ENCODE data around the gene SATL1.
"Not testable (repeated sequence)": the region's sequence is repeated elsewhere in the genome, so short reads cannot be mapped to it uniquely, and the experiment has no call there.

Gene SATL1

GRCh38 chrX:85109235-85109634 lies 134.3 kb downstream of the SATL1 start:
- no peak for DNase-seq

- no peak for DNase-seq
Measured at GRCh38 chrX:85108165-85108564, 135.4 kb downstream of the SATL1 start.

DNA sequence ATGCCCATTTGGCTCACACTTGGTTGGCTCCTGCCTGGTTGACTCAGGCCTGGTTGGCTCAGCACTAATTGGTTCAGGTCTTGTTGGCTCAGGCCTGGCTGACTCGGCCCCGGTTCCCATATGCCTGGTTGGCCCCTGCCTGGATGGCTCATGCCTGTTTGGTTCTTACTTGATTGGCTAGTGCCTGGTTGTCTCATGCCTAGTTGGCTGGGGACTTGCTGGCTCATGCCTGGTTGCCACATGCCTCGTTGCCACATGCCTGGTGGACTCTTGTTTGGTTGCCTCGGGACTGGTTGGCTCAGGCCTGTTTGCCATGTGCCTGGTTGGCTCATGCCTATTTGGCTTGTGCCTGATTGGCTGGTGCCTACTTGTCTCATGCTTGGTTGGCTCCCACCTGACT lies 136.2 kb downstream of the SATL1 start:
- DNase-seq = no peak

DNA sequence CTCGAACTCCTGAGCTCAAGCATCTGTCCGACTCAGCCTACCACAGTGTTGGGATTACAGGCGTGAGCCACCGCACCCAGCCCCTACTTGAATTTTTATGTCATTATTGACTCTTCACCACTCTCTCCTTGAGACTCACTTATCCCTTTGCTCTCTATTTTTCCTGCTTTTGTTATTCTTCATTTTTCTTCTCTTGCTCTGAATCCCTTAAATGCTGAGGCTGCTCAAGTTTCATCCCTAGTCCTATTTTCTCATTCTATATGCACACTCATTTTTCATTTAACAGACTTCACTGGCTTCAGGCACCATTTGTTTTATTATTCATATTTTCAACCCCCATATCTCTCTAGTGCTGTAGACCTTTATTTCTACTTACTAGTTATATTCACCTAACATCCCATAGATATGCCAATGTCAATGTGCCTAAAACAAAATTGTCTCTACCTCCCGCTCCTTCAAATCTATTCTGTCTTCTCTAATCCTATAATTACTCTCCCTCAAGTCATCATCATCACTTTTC lies 154.2 kb downstream of the SATL1 start:
- DNase-seq = no peak

DNA sequence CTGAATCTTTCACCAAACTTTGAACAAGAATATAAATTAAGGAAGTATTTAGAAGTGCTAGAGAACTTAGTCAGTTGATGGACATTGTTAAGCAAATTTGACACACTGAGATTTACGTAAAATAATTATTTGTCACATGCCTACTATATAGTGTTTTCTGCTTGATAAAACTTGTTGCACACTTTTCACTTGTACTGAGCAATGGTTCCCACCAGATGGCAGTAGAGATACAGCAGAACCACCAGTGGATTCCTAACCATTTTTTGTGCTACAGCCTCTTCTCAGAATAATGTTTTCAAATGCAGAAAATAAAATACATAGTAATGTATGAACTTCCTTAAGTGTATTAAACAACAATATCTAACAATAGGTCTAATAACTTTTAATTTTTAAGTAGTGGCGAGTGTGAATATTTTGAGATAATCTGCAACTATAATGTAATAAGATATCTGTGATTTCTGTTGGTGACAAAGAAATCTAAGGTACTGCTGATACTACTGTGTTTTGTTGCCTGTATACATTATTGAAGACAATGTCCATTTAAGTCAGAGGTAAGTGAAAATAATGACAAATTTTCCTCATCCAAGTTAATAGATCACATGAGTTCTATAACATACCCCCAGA lies 158.7 kb downstream of the SATL1 start:
- DNase-seq = no peak

DNA sequence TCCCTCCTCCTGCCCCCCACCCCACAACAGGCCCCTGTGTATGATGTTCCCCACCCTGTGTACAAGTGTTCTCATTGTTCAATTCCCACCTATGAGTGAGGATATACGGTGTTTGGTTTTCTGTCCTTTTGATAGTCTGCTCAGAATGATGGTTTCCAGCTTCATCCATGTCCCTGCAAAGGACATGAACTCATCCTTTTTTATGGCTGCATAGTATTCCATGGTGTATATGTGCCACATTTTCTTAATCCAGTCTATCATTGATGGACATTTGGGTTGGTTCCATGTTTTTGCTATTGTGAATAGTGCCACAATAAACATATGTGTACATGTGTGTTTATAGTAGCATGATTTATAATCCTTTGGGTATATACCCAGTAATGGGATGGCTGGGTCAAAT lies 166.3 kb downstream of the SATL1 start:
- not testable (repeated sequence) for DNase-seq

DNA sequence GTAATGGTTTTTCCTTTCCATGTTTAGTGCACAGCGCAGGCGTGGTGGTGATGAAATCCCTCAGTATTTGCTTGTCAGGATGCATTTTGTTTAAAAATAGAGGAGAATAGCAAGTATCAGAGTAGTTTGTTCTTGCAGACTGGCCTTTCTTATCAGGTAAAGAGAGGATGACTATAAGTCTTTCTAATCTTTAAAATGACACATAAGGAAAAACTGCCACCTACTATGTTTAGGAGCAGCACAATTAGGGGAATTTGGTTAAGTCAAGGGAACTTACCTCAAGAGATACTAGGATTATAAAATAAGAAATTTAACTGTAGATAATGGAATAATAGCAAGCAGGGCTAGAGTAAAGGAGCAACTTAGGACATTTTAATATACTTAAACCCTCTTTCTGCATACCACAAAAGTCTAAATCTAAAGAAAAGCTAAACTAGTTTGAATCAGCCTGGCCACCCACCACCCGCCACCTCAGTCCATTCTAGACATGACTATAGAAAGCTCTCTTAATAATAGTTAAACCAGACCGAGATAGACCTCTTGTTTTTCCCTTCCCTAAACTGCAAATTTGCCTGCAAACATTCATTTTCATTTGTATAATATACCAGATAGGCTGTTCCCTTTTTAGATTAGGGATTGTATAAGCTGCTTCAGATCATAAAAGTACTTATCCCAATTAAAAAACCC lies 177.9 kb downstream of the SATL1 start:
- no peak for DNase-seq

DNA sequence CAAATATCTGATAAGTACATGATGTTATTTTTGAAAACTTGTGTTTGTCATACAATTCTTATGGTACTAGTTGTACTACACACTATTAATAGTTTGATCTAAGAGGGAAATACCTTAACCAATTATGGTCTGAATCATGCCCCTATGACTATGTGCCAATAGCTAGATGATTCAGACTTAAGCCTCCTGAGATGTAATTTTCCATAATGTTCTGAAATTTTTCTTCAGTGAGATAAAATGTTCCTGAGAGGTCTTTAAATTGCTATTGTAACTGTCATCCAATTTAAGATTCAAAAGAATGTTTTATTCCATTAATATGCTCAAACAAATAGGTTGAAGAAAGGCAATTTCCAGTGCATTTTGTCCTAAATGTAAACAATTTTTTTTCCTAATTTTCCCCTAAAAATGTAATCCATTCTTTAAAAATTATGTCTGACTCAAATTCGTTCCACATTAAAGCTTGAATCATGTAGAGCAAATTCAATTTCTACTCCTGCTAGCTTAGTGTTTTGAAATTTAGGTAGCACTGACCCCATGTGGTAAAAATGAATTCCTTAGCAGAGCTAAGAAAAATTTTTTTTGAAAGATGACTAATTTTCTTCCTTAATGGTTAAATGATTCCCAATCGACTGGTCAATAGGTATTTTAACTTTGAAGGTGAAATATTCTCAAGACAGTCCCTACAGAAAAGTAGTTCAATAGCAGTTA lies 190.8 kb downstream of the SATL1 start:
- no peak for DNase-seq

DNA sequence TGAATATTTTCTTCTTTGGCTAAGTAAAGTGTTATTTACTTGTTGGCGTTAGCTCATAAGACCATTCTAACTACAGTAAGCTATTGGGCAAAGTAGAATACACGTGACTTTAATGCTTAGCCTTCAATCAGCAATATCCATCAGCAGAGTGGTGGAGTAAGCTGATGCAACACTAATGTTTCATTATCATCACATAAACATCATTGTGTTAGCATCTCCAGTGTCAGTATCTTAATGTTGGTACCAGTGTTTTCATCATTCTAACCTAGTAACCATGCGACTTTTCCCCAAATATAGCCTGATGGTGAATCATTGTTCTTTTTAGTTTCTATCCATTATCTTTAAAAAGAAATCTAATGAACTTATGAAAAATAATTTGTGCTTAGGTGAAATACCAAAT lies 191.4 kb downstream of the SATL1 start:
- no peak for DNase-seq

DNA sequence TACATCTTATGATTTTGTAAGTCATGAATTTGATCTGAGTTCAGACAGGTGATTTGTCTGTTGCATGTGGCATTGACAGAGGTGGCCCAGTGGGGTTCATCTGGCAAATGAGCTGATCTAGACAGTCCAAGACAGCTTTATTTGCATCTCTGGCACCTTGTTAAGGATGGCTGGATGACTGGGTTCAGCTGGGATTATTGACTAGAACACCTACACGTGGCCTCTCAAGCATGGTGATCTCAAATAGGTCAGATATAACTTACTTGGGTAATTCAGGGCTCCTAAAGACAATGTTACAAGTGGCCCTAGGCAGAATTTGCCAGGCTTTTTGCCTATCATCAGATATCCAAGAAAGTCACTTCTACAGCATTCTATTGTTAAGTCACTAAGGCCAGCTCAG lies 192.0 kb downstream of the SATL1 start:
- DNase-seq = no peak
